ENCODE data around the gene LACRT. TPM values are rescaled to one million over a fixed set of nuclear protein-coding genes. Genes with fewer than 3 reads are reported as not detected.

LACRT gene
- total and polyA plus RNA-seq, 9 of the 15 experiments (the other 6 are each of a cell fraction or from before 2014, with no cell fraction given) = not detected

DNA sequence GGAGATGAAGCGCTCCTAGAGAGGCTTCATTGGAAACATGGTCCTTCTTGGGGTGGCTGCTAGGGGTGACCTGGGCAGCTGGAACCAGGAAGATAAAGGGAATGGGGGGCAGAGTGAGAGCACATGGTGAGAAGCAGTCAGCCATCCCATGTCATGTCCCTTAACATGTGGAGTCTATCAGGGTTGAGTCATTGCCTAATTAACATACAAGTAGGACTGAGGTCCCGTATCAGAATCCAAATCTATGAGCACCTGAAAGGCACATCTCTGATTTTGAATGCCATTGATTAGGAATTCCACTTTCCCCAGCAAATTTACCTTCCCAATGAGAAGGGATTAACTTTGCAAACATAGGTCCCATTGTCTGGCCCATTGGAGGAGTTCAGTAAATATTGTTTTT, 25.9 kb downstream of the LACRT start (continued):
- TF ChIP-seq MGA (IDR thresholded peaks at IDR 0.05) (no peak), ARHGAP35 (IDR thresholded peaks at IDR 0.05; ENCODE audit: partially characterized antibody) (no peak), SRSF1 (IDR thresholded peaks at IDR 0.05; ENCODE audit: low read depth, low read length) (no peak), ZNF143 (CRISPR knock-in tag; IDR thresholded peaks at IDR 0.05) (no peak), TSHZ1 (CRISPR knock-in tag; IDR thresholded peaks at IDR 0.05) (no peak), TCF7 (IDR thresholded peaks at IDR 0.05; ENCODE audit: borderline replicate concordance) (no peak), ZNF175 (CRISPR knock-in tag; IDR thresholded peaks at IDR 0.05; ENCODE audit: low read depth) (no peak), CSDE1 (IDR thresholded peaks at IDR 0.05) (no peak), PRDM10 (IDR thresholded peaks at IDR 0.05; ENCODE audit: partially characterized antibody) (no peak), SIN3B (IDR thresholded peaks at IDR 0.05; ENCODE audit: low read depth) (no peak)

Data from K562 (cell line).